Stromal cell of bone marrow (primary cell): ENCODE measurements around the gene CBR3.
A peak's percentile ranks its signal among the peaks of the same experiment; 100 is the strongest.
"Not testable (repeated sequence)": the region's sequence is repeated elsewhere in the genome, so short reads cannot be mapped to it uniquely, and the experiment has no call there.

Experiments used
- DNase-seq: peaks from one replicate; pipeline ENCODE4 v3.0.0-alpha.2; 2012; ENCODE audit warnings: low read depth

The CBR3 gene

DNA sequence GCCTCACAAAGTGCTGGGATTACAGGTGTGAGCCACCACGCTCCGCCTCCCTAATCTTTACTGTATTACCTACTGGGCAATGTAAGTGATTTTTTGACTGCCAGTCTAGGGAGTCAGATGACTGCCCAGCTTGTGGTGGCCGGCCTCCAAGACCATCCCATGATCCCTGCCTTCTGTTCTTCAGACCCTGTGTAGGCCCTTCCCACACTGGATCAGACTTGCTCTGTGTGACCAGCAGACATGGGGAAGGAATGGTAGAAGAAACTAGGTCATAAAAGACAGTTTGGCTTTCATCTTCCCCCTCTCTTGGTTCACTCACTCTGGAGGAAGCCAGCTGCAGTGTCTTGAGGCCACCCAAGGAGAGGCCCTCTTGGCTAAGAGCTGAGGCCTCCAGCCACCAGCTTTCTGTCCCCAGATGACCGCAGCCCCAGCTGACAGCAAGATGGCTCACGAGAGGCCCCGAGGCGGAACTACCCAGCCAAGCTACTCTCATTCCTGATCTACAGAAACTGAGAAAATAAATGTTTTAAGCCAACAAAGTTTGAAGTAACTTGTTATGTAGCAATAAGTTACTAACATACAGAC lies 14.5 kb upstream of the CBR3 start:
- no peak for DNase-seq

DNA sequence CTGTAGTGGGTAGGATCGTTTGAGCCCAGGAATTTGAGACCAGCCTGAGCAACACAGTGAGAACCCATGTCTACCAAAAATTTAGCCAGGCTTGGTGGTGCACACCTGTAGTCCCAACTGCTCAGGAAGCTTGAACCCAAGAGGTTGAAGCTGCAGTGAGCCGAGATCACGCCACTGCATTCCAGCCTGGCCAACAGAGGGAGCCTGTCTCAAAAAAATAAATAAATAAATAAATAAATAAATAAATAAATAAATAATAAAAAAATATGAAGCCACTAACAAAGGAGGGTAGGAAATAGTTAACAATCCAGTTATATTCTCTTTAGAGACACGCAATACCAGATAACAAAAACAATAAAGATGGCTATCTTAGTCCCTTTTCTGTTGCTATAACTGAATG lies 11.9 kb upstream of the CBR3 start:
- no peak for DNase-seq

DNA sequence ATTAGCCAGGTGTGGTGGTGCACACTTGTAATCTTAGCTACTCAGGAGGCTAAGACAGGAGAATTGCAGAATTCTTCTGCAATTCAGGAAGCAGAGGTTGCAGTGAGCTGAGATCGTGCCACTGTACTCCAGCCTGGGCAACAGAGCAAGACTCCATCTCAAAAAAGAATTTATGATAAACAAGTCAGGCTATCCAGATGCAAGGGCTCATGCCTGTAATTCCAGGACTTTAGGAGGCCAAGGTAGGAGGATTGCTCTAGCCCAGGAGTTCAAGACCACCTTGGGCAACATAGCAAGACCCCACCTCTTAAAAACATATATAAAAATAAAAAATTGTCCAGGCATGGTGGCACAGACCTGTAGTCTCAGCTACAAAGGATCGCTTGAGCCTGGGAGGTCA lies 10.5 kb upstream of the CBR3 start:
- DNase-seq = no peak

DNA sequence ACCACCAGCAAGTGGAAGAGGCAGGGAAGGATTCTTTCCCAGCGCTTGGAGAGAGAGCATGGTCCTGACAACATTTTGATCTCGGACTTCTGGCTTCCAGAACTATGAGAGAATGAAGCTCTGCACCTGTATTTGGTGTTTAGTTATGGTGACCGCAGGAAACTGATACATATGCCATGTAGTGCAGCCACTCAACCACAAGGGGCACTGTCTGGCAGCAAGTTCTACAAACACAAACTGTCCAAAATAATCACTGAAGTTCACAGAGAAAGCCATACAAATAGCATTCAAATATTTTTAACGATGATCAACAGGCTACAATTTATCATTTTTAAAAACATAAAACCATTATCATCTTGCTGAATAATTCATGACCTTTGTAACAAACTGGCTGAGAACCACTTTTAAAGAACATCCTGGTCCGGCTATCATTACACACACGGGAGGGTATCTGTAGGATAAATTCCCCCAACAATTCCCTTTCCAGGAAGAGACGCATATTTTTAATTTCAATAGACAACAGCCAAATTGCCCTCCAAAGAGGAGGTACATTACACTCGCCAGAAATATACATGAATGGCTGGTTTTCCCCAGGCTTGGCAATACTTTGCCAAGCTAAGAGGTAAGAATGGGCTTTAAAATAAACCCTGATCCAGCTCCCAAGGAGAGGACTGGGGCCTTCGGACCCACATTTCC lies 9.2 kb upstream of the CBR3 start:
- DNase-seq = no peak

DNA sequence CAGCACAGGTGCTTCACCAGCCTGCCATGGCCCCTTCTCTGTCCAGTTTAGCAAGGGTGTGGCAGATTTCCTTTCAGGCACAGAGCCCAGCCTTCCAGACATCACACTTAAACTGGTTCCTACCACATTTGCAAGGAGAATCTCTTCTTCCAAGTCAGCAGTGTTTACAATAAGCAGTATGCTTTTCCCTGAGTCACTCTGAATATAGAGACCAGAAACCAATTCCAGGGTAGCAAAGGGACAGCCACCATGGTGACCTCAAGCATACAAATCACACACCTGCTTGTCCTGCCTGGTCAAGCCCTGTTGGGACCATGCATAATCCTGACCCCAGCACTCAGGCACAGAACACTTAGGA lies 8.7 kb upstream of the CBR3 start:
- no peak for DNase-seq

DNA sequence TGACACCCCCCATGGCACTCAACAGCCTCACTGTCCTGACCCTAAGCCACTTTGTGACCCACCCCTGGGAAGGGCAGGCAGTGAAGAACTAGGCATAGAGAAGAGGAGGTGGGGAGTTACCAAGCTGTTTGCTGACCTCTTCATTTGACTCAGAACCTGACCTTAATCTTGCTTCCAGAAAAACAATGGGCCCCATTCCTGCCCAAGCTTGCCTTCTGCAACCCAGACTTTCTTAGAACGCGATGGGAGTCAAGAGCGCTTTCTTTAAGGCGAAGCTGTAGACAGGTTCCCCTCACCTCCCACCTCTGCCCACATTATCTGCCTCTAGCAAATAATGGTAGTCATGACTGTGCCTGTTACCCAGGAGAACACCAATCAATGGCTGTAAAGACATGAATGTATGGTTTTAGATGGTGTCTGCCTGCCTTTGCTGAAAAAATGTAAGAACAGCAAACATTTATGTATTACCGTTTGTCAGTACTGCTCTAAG lies 8.2 kb upstream of the CBR3 start:
- DNase-seq = no peak

DNA sequence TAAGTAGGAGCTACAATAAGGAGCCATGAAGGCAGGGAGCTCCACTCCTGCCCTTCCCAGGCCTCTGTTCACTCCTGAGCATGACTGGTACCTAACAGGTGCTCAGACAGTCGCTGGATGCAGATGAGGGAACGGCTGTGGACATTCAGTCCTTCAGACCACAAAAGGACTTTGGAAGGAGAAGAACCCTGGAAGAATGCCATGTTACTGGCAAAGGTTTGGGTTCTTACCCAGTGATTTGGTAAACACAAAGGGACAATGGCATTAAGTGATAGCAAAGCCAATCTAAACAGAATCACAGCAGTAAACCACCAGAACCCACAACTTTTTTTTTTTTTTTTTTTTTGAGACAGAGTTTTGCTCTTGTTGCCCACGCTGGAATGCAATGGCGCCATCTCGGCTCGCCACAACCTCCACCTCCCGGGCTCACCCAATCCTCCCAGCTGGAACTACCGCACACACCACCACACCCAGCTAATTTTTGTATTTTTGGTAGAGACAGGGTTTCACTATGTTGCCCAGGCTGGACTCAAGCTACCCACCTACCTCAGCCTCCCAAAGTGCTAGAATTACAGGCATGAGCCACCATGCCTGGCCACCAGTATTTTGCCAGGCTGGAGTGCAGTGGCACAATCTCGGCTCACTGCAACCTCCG lies 7.5 kb upstream of the CBR3 start:
- no peak for DNase-seq

DNA sequence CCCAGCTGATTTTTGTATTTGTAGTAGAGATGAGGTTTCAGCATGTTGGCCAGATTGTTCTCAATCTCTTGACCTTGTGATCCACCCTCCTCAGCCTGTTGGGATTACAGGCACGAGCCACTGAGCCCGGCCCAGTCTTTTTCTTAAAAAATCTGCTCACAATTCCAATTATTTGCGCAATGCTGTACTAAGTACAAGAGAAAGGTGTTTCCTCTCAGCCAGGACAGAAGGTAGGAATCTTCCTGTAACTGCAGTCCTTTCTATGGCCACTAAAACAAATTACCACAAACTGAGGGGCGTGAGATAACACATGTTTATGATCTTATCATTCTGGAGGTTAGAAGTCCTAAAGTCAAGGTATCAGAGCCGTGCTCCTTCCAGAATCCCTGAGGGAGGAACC lies 6.9 kb upstream of the CBR3 start:
- no peak for DNase-seq

DNA sequence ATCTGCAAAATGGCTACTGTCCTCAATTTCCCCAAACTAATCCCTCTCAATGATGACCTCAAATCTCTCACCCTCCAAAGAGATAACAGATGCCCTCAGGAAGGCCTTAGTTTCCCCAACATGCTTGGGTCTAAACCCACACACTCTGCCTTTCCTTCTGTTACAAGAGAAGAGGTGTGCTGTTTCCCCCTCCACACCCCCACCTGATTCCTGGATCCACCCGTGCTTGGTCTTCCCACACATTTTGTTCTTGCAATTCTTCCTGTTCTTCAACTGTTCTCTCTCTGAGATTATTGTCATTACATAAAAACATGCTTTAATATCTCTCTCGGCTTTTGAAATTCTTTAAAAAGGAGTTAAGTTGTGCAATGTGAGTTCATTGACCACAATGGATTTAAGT lies 5.7 kb upstream of the CBR3 start:
- DNase-seq = no peak

DNA sequence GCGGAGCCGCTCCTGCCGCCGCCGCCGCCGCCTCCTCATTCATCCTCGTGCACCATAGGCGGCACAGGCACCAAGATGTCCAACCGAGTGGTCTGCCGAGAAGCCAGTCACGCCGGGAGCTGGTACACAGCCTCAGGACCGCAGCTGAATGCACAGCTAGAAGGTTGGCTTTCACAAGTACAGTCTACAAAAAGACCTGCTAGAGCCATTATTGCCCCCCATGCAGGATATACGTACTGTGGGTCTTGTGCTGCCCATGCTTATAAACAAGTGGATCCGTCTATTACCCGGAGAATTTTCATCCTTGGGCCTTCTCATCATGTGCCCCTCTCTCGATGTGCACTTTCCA lies 4.5 kb upstream of the CBR3 start:
- not testable (repeated sequence) for DNase-seq

DNA sequence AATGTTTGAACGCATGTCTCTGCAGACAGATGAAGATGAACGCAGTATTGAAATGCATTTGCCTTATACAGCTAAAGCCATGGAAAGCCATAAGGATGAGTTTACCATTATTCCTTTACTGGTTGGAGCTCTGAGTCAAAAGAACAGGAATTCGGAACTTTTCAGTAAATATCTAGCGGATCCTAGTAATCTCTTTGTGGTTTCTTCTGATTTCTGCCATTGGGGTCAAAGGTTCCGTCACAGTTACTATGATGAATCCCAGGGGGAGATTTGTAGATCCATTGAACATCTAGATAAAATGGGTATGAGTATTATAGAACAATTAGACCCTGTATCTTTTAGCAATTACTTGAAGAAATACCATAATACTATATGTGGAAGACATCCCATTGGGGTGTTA lies 4.0 kb upstream of the CBR3 start:
- DNase-seq = not testable (repeated sequence)

DNA sequence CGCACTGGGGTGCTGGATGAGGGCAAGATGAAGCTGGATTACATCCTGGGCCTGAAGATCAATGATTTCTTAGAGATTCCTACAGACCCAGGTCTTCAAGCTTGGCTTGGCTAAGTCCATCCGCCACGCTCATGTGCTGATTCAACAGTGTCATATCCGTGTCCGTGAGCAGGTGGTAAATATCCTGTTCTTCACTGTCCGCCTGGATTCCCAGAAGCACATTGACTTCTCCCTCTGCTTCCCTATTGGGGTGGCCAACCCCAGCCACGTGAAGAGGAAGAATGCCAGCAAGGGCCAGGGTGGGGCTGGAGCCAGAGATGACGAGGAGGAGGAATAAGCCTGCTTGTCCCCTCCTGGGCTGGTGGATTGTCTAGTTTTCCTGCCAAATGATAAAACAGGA lies 2.2 kb upstream of the CBR3 start:
- no peak for DNase-seq

DNA sequence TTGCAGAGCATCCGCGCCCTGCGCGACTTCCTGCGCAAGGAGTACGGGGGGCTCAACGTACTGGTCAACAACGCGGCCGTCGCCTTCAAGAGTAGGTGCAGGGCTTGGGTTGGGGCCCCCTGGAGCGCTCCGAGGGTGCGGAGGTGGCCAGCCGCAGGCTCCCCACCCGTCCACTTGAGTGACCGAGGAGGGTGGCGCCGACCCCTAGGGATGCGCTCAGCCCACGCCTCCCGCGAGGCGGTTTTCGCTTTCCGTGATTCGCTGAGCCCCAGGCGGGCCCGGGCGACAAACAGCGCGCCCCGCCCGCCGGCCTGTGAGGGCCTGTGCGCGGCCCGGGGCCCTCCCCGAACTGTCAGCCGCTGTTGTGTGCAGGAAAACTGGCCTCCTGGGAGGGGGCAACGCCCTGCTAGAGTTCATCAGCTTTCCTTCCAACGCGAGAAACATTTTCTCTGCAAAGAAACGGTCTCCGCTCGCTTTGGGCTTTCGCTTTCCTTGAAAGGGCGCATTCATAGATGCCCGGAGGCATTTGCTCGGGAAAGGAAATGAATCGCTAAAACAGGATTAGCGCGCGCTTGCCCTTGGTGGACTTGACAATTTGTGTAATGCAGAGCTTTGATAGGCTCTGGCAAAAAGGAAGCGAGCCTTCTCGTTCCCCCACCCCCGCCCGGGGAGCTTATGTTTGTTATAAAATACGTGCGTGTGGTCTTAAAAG lies 668 bp downstream of the CBR3 start:
- DNase-seq = peak; percentile 65

DNA sequence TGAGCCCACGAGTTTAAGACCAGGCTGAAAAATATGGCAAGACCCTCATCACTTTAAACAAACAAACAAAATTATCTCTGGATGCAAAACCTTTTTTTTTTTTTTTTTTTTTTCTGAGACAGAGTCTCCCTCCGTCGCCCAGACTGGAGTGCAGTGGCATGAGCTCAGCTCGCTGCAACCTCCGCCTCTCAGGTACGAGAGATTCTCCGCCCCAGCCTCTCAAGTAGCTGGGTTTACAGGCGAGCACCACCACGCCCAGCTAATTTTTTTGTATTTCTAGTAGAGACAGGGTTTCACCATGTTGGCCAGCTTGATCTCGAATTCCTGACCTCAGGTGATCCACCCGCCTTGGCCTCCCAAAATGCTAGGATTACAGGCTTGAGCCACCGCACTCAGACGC lies 4.9 kb downstream of the CBR3 start:
- DNase-seq = not testable (repeated sequence)

DNA sequence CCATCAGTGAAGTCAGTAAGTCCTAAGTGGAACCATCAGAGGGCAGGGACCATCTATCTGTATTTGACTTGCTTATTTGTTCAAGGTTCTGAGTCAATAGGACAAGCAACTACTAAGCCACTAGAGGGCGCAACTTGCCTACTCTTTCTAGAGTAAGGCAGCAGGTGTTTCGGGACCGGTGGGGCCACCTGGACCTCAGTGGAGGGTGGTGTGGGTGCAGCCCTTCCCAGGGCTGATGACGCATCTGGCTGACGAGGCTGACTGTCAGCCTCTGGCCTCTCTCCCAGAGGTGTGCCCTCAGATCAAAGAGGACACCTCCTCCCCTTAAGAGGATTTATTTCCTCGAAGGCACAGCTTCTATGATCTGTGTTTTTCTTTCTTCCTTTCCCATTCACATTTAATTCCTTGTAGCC lies 6.6 kb downstream of the CBR3 start:
- peak; percentile 66 for DNase-seq

DNA sequence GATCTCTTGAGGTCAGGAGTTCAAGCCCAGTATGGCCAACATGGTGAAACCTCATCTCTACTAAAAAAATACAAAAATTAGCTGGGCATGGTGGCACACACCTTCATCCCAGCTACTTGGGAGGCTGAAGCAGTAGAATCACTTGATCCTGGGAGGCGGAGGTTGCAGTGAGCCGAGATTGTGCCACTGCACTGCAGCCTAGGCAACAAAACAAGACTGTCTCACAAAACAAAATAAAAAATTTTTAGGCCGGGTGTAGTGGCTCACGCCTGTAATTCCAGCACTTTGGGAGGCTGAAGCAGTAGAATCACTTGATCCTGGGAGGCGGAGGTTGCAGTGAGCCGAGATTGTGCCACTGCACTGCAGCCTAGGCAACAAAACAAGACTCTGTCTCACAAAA lies 9.4 kb downstream of the CBR3 start:
- not testable (repeated sequence) for DNase-seq

DNA sequence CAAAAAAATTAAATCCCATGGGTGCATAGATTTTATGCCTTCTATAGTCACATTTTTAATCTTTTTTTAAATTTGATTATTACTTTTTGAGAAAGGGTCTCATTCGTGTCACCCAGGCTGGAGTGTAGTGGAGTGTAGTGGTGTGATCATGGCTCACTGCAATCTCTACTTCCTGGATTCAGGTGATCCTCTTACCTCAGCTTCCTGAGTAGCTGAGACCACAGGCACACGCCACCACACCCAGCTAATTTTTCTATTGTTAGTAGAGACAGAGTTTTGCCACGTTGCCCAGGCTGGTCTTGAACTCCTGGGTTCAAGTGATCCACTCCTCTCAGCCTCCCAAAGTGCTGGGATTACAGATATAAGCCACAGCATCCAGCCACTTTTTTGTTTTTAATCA lies 10.4 kb downstream of the CBR3 start:
- DNase-seq = no peak

DNA sequence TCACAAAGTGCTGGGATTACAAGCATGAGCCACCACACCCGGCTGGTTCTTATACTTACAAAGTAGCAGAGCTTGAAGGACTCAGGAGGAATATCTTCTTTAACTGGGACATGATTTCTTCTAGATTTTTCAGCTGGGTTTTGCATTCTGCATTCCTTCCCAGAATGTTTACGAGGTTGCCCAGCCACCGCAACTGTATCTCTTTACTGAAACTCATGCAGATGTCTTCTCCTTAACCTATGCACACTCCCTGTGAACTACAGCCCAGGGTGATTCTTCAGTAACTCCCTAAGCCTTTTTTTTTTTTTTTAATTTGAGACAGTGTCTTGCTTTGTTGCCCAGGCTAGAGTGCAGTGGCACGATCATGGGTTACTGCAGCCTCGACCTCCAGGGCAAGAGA lies 13.0 kb downstream of the CBR3 start:
- DNase-seq = no peak

DNA sequence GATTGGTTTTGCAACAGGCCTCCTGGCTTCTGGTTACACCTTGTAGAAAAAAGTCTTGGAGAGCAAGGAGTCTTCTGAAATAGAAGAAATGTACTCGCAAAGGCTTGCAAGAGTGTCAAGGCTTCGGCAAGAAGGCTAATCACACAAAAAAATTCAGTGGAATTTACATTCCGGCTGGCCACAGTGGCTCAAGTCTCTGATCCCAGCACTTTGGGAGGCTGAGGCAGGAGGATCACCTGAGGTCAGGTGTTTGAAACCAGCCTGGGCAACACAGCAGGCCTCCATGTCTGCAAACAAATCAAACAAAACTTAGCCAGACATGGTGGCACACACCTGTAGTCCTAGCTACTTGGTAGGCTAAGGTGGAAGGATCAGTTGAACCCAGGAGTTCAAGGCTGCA lies 14.0 kb downstream of the CBR3 start:
- no peak for DNase-seq

DNA sequence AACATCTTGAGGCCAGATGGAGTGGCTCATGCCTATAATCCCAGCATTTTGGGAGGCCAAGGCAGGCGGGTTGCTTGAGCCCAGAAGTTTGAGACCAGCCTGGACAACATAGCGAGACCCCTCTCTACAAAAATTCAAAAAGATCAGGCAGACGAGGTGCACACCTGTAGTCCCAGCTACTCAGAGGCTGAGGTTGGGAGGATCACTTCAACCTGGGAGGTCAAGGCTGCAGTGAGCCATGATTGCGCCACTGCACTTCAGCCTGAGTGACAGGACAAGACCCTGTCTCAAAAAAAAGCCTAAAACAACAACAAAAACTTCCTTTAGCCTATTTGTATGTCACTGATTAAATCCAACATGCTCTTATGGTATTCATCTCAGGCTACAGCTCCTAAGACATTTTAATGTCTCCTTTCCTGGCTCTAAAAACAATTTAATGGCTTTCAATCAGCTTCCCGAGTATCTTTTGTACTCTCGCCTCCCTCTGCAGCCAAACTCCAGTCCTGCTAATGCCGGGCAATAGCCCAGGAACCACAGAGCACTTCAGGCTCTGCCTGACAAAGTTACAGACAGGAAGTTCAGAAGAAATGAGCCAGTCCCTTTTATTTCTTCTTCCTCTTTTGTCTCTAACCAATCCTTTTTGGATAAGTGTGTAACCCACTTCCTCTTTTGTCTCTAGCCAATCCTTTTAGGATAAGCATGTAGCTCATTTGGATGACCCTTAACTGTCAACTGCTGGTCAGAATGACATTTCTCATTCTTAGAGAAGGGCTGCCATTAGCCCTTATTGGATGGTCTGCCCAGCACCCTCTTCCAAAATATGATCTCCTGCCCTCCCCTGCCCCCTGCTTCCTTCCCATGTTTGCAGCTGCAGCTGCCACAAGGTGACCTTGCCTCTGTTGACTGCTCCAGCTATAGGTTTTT lies 15.2 kb downstream of the CBR3 start:
- DNase-seq = peak; percentile 57

DNA sequence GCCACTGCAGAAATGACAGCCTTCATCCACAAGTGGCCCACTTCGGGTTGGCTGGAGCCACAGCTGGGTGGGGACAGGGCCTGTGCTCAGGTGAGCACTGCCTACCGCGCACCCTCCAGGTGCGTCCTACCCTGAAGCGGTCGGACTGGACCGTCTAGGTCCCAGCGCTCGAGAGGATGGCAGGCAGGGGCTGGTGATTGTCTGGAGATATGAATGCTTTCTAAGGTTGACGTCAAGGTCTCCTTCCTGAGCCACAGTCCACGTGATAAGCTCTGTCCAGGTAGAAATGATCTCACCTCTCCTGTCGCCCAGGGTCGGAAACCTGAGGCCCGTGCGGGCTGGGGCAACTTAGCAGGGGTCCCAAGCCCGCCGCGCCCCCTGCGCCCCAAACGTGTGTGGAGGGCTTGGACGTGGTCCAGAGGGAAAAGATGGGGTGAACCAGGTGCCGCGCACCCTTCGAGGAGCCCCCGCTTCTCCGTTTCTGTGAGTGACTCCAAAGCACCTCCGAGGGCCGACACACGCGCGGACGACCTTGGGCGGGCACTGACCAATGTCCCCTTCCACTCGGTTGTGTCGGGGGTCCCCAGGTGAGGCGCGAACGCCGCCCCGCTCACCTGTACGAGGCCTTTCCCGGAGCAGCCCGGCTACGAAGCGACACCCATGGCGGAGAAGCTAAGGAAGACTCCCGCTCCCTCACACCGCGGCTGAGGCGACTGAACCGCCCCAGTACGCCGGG lies 20.9 kb downstream of the CBR3 start:
- DNase-seq = no peak
